ENCODE data around the gene NPAS3.

DNA sequence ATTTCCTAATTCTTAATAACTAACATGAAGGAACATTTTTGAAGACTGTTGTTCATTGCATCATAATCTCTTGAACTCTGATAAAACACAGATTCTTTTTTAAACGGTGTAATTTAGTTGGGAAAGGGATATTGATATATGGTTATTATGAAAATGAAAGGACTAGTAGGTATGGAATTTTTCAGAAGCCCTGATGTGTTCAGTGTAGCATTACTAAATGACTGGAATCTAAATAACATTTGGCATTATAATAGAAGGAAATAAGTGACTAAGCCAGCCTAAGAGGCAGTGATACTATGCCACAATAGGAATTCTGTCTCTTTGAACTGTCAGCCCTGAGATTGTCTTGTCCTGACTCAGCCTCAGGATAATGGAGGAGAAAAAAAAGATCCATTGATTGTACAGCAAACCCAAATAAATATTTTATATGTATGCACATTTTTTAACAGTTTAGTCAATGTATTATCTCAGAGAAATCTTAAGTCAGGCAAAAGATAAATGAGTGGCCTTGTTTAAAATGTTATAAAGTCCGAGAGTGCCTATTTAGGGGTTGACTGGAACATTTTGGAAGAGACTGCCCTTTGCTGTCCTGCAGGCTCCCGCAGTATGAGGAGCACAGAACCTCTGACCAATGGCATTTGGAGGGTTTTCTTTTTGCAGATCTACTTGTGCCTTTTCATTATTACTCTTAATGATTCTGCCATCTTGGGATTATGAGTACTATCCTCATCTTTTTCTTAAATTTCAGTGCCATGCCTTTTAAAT, 741.0 kb downstream of the NPAS3 start:
- no peak for TF ChIP-seq EZH2 (IDR thresholded peaks at IDR 0.05)
- TF ChIP-seq, protein P1, sequence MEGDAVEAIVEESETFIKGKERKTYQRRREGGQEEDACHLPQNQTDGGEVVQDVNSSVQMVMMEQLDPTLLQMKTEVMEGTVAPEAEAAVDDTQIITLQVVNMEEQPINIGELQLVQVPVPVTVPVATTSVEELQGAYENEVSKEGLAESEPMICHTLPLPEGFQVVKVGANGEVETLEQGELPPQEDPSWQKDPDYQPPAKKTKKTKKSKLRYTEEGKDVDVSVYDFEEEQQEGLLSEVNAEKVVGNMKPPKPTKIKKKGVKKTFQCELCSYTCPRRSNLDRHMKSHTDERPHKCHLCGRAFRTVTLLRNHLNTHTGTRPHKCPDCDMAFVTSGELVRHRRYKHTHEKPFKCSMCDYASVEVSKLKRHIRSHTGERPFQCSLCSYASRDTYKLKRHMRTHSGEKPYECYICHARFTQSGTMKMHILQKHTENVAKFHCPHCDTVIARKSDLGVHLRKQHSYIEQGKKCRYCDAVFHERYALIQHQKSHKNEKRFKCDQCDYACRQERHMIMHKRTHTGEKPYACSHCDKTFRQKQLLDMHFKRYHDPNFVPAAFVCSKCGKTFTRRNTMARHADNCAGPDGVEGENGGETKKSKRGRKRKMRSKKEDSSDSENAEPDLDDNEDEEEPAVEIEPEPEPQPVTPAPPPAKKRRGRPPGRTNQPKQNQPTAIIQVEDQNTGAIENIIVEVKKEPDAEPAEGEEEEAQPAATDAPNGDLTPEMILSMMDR (IDR thresholded peaks at IDR 0.05): no peak
- TF ChIP-seq EZH2phosphoT487 (IDR thresholded peaks at IDR 0.05): no peak
